GM19395 (cell line): ENCODE data around the gene KIRREL3.

ENCODE experiments used
- ATAC-seq: cut with Tn5 transposase; IDR thresholded peaks from one replicate; pipeline ENCODE4 v1.9.1; 2021; ENCODE audit warnings: mild to moderate bottlenecking, moderate library complexity; ENCODE audit not compliant: unreplicated experiment

Gene KIRREL3

DNA sequence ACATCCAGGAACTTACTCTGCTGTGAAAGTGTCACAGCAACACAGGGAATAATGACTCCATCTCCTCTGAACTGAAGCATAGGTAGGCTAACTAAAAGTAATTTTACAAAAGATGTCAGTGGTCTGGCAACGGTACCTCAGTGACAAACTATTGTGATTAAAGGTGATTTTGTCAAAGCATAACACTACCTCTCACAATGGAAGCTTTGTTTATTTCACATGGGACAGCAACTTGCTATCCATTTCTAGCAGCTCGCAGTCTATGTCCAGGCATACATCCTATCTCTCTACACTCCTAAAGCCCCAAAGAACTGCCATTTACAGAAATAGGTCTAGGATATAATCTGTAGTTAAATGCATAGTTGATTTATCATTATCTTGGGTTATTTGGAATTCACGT lies 163.0 kb downstream of the KIRREL3 start:
- no peak for ATAC-seq

DNA sequence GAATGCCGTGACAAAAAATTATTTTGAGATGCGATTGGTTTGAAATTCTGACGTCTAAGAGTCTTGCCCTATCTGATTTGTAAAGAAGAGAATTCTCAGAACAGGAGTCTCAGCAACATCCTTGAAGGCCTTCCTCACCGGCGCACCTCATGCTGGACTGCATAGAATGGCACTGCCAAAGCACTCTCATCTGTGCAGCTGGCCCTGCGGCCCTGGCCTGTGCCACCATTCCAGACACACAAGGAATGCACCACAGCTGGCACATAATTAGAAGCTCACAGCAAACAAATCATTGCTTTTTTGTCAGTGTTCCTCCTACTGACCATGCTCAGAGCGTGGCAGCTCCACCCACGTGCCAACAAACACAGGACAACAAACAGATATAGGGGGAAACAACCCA lies 166.0 kb downstream of the KIRREL3 start:
- ATAC-seq, result no peak

DNA sequence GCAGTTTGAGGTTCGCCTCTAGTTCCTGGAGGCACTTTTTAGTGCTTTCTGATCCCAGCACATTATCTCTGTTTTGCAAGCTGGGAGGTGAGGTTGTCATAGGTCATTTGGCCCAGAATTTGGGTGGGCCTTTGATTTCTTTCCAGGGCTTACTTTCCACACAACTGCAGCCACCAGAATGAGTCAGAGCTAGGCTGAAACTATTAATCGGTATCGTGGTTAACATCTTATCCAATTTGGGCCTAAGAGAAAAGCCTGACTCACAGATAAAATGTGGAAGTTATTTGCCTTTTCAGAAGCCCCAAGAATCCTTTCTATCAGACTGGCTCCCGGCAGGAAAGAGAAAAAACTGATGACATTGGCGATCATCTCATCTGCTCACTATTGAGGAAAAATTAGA lies 166.4 kb downstream of the KIRREL3 start:
- ATAC-seq, result no peak

- ATAC-seq, result no peak
Observed at GRCh38 chr11:126833065-126833464, 167.5 kb downstream of the KIRREL3 start.

GRCh38 chr11:126832387-126832786 lies 168.2 kb downstream of the KIRREL3 start:
- no peak for ATAC-seq

GRCh38 chr11:126830216-126830806 lies 170.3 kb downstream of the KIRREL3 start:
- ATAC-seq, result no peak

- no peak for ATAC-seq
Observed at GRCh38 chr11:126829716-126830115, 170.9 kb downstream of the KIRREL3 start.

GRCh38 chr11:126824035-126824607 lies 176.4 kb downstream of the KIRREL3 start:
- no peak for ATAC-seq

DNA sequence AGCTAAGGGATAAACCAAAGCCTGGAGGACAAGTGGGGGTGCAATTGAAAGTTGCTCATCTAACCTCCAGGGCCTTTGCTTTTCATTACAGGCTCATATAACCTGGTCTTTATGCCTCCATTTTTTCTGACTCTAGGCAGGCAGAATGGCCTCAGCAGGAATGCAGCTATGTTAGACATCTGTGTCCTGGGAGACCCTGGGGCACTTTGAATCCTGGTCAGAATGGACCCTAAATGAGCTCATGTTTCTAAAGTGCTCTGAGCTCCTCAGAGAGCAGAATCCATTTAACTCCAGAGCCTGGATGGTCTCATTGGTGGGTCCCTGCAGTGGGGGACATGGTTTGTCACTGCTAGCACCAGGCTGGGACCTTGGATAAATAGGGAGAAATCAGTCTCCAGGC lies 177.3 kb downstream of the KIRREL3 start:
- ATAC-seq, result no peak

DNA sequence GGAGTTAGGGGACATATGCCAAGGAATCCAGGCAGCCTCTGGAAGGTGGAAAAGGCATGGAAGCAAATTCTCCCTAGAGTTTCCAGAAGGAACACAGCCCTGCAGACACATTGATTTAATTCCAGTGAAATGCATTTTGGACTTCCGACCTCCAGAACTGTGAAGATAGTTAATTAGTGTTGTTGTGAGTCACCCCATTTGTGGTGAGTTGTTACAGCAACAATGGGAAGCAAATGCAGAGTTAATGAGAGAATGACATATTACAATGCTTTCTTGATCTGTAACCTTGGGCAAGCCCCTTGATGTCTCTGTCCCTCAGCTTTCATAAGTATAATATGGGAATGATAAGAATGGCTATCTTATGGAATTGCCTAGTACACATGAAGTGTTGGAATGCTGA lies 178.7 kb downstream of the KIRREL3 start:
- no peak for ATAC-seq

- no peak for ATAC-seq
Observed at GRCh38 chr11:126819194-126819593, 181.4 kb downstream of the KIRREL3 start.

DNA sequence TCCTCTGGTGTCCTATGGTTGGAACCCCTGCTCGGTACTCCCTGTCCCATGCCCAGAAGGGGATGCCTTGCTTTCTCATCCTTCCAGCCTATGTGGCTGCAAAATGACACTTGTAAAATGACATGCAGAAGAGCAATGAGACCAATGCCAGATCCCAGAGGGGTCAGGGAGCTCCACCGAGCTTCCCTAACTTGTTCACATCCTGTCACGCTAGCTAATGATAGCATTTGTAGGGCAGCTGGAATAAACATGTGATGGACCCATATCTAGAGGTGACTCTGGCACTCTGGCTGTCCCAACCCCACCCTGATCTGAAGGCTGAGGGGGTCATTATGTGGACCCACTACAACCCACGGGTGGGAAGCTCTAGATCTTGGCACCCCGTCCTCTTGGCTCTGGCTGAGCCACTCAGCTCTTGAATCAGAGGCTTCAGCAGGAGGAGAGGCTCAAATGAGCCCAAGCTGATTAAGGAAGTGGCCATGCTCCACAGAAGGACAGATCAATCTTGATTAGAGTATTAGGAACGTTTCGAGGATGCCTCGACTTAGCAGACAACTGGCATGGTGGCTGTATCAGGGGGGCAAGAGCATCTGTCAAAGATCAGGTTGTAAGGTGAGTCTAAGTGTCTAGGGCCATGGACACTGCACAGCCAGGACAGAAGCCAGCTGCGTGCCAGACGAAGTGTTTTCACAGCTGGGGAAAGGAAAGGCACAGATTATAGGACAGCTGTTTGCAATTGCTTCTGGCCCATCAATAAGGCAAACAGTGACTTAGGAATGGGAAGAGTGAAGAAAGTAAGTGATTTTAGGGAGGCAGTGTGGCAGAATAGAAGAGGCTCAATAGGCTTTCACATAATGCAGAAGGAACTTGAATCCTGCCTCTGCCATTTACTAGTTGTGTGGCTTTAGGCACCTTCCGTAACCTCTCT lies 182.8 kb downstream of the KIRREL3 start:
- no peak for ATAC-seq

GRCh38 chr11:126817096-126817495 lies 183.5 kb downstream of the KIRREL3 start:
- no peak for ATAC-seq

GRCh38 chr11:126816645-126817044 lies 183.9 kb downstream of the KIRREL3 start:
- no peak for ATAC-seq

GRCh38 chr11:126815111-126815510 lies 185.5 kb downstream of the KIRREL3 start:
- ATAC-seq, result no peak

- no peak for ATAC-seq
Observed at GRCh38 chr11:126810776-126811175, 189.8 kb downstream of the KIRREL3 start.

- ATAC-seq, result no peak
Observed at GRCh38 chr11:126809514-126810289, 190.9 kb downstream of the KIRREL3 start.

GRCh38 chr11:126808836-126809235 lies 191.7 kb downstream of the KIRREL3 start:
- ATAC-seq, result no peak

- ATAC-seq, result no peak
Observed at GRCh38 chr11:126808296-126808695, 192.3 kb downstream of the KIRREL3 start.

GRCh38 chr11:126805870-126806269 lies 194.7 kb downstream of the KIRREL3 start:
- no peak for ATAC-seq

- no peak for ATAC-seq
Observed at GRCh38 chr11:126804363-126804762, 196.2 kb downstream of the KIRREL3 start.
